Common myeloid progenitor, CD34-positive (primary cell): ENCODE data around the gene DHX35.

Experiments used
- CTCF ChIA-PET: fragments of 350-600 bp; sonication (Branson Sonifier 250); formaldehyde crosslinking; loops from one replicate; lab custom pipeline; 2021; ENCODE audit warnings: antibody characterized with exemption; lab: Charles Lee
- POLR2A ChIA-PET: fragments of 350-600 bp; sonication (Branson Sonifier 250); formaldehyde crosslinking; loops from one replicate; lab custom pipeline; 2021; ENCODE audit warnings: antibody characterized with exemption; lab: Charles Lee
- DNase-seq, 3 donors: peaks; one replicate each; pipeline versions ENCODE4 v3.0.0 to v3.0.0-alpha.2; 2013
- H3K27ac ChIP-seq, 2 experiments: 1 replicate in 1 of 2; 2 replicates in 1 of 2; pipeline ENCODE4 v1.7.0; 2013; ENCODE audit warnings: inconsistent platforms in 2 of 2, low read length in 2 of 2, mild to moderate bottlenecking in 2 of 2, low read depth in 1 of 2, moderate library complexity in 1 of 2; ENCODE audit not compliant: severe bottlenecking in 2 of 2, insufficient read depth in 1 of 2, poor library complexity in 1 of 2
- H3K27me3 ChIP-seq, 5 experiments: replicated peaks in 2 of 5; 1 replicate in 3 of 5; 2 replicates in 2 of 5; pipeline versions ENCODE4 v1.6.1 to v1.7.0; 2013; ENCODE audit warnings: low read length in 4 of 5, mild to moderate bottlenecking in 2 of 5, moderate library complexity in 2 of 5, inconsistent platforms in 1 of 5; ENCODE audit not compliant: insufficient read depth in 5 of 5, control insufficient read depth in 4 of 5
- H3K36me3 ChIP-seq, 4 experiments: 1 replicate in 2 of 4; 2 replicates in 2 of 4; pipeline versions ENCODE4 v1.6.1 to v1.7.0; 2013; ENCODE audit warnings: low read length in 3 of 4, control low read depth in 1 of 4, mild to moderate bottlenecking in 1 of 4; ENCODE audit not compliant: control insufficient read depth in 4 of 4, insufficient read depth in 4 of 4
- H3K4me1 ChIP-seq, 4 experiments: 1 replicate in 3 of 4; 2 replicates in 1 of 4; pipeline versions ENCODE4 v1.6.1 to v1.7.1; 2013; ENCODE audit warnings: low read length in 3 of 4, mild to moderate bottlenecking in 3 of 4, control low read depth in 1 of 4, inconsistent platforms in 1 of 4, moderate library complexity in 1 of 4; ENCODE audit not compliant: control insufficient read depth in 4 of 4, insufficient read depth in 4 of 4; ENCODE audit errors: control extremely low read depth in 1 of 4
- H3K4me3 ChIP-seq, 7 experiments: 1 replicate in 4 of 7; 2 replicates in 3 of 7; pipeline versions ENCODE4 v1.5.1 to v1.7.0; 2013; ENCODE audit warnings: mild to moderate bottlenecking in 7 of 7, low read length in 6 of 7, moderate library complexity in 6 of 7, inconsistent platforms in 2 of 7, low read depth in 2 of 7, control low read depth in 1 of 7; ENCODE audit not compliant: insufficient read depth in 4 of 7, control insufficient read depth in 1 of 7; ENCODE audit errors: extremely low read depth in 1 of 7
- H3K9me3 ChIP-seq, 5 experiments: 1 replicate in 4 of 5; 2 replicates in 1 of 5; pipeline versions ENCODE4 v1.6.1 to v1.7.1; 2013; ENCODE audit warnings: low read length in 4 of 5, mild to moderate bottlenecking in 2 of 5, inconsistent platforms in 1 of 5, low read depth in 1 of 5, moderate library complexity in 1 of 5; ENCODE audit not compliant: control insufficient read depth in 4 of 5, insufficient read depth in 2 of 5; ENCODE audit errors: control extremely low read depth in 1 of 5
- WGBS: methylation state at CpG from one replicate; pipeline ENCODE4 v1.1.5; 2013; ENCODE audit not compliant: insufficient coverage; 5-methylcytosine and 5-hydroxymethylcytosine counted together

The DHX35 gene

DNA sequence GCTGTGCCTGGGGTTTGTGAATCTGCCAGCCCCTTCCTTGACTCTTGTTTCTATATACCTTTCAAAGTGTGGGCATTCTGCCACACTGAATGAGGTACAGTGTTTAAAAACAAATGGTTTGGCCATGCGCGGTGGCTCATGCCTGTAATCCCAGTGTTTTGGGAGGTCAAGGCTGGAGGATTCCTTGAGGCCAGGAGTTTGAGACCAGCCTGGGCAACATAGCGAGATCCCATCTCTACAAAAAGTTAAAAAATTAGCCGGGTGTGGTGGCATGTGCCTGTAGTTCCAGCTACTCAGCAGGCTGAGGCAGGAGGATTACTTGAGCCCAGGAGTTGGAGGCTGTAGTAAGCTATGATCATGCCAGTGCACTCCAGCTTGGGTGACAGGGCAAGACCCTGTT is 30.2 kb upstream of the DHX35 start:
- POLR2A ChIA-PET = no interaction called here
- Histone ChIP-seq H3K27ac (no peak overlapping the region), H3K4me3 (no peak overlapping the region), H3K36me3 (peaks cover 0 to 15% (median 3%) of the 10 kb centered on the region in 4 experiments), H3K4me1 (peaks cover 8 to 25% (median 12%) of the 10 kb centered on the region in 4 experiments), H3K9me3 (no peaks in the 10 kb centered on the region), H3K27me3 (no peaks in the 10 kb centered on the region)
- CTCF ChIA-PET = interaction anchor here (0.7 to 0.9 kb wide), 3 partner anchors 13 to 283 kb away, joined by 3 read pairs; no protein-coding TSS in a partner anchor
- DNase-seq = no peak
- 97% methylated on average over 3 of the region's 4 CpGs for WGBS

DNA sequence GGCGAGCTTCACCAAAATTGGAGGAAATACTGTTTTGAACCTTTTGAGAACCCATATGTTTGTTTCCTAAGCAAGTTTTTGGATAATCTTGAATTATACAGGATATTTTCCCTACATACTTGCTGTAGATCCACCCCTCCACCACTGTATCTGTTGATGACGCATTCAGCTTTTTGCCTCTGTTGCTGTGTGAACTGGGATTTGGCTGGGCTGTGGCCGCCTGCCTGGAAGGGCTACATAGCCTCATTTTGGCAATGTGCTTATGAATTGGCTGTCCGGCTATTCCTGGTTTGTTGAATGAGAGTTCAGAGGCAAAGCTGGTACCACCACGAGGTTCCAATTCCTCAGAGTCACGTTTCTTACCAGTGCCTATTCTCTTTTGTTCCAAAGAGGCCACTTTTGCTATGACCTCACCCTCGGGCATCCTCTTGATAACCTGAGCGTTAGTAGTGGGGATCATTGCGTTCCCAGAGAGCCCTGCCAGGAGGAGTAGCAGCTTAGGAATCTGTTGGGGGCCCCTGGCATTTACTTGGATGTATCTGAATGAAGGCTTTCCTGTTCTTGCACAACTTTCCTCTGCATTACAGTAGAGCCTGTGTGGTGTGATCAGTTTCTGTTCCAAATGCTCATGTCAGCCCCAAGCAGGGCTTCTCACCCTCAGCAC is 29.6 kb upstream of the DHX35 start:
- no peak for DNase-seq
- H3K27me3 ChIP-seq = no peaks in the 10 kb centered on the region
- no peaks in the 10 kb centered on the region for H3K9me3 ChIP-seq
- H3K27ac ChIP-seq = no peak overlapping the region
- peaks cover 4 to 19% (median 8%) of the 10 kb centered on the region in 4 experiments for H3K4me1 ChIP-seq
- ChIA-PET CTCF (interaction anchor here (0.8 to 1.5 kb wide), 3 partner anchors 16 to 283 kb away, joined by 3 read pairs; no protein-coding TSS in a partner anchor), POLR2A (no interaction called here)
- H3K36me3 ChIP-seq = peaks cover 0 to 21% (median 4%) of the 10 kb centered on the region in 4 experiments
- WGBS = 99% methylated on average over 7 of the region's 9 CpGs
- no peak overlapping the region for H3K4me3 ChIP-seq

DNA sequence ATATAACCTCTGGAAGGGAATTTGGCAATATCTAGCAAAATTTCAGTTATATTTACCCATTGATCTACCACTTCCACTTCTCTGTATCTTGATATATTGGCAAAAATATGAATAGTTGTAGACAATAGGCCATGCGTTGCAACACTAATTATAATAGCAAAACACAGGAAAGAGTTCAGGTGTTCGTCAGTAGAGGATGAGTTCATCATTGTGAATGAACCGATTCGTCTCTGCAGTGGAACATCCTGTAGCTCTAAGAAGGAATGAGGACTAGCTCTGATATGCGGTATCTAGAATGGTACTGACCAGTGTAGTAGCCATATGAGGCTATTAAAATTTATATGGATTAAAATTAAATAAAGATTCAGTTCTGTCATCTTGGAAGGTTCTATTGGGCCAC is 27.6 kb upstream of the DHX35 start:
- no peaks in the 10 kb centered on the region for H3K27me3 ChIP-seq
- ChIA-PET CTCF (no interaction called here), POLR2A (no interaction called here)
- H3K4me3 ChIP-seq = no peak overlapping the region
- peaks cover 0 to 3% (median 0%) of the 10 kb centered on the region in 4 experiments for H3K4me1 ChIP-seq
- H3K27ac ChIP-seq = no peak overlapping the region
- peaks cover 0 to 35% (median 9%) of the 10 kb centered on the region in 4 experiments for H3K36me3 ChIP-seq
- H3K9me3 ChIP-seq = no peaks in the 10 kb centered on the region
- 100% methylated on average over 3 of the region's 5 CpGs for WGBS
- DNase-seq = no peak

DNA sequence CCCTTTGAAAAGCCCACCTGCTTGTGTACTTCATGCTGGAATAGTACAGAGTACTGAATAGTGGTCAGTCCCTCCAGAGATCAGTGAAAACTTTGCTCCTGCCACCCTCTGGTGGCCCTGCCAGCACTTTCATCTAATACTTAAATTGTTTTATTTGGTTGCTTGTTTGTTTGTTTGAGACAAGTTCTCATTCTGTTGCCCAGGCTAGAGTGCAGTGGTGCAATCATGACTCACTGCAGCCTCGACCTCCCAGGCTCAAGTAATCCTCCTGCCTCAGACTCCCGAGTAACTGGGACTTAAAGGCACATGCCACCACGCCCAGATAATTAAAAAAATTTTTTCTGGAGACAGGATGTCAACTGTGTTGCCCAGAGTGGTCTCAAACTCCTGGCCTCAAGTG is 26.9 kb upstream of the DHX35 start:
- Histone ChIP-seq H3K9me3 (no peaks in the 10 kb centered on the region), H3K36me3 (peaks cover 0 to 35% (median 11%) of the 10 kb centered on the region in 4 experiments), H3K27ac (no peak overlapping the region), H3K27me3 (no peaks in the 10 kb centered on the region), H3K4me3 (no peak overlapping the region), H3K4me1 (peaks cover 0 to 3% (median 0%) of the 10 kb centered on the region in 4 experiments)
- POLR2A ChIA-PET = no interaction called here
- CTCF ChIA-PET = no interaction called here
- 100% methylated on average over 3 of the region's 3 CpGs for WGBS
- DNase-seq = peak in 1 of 3 donors; percentile 17

DNA sequence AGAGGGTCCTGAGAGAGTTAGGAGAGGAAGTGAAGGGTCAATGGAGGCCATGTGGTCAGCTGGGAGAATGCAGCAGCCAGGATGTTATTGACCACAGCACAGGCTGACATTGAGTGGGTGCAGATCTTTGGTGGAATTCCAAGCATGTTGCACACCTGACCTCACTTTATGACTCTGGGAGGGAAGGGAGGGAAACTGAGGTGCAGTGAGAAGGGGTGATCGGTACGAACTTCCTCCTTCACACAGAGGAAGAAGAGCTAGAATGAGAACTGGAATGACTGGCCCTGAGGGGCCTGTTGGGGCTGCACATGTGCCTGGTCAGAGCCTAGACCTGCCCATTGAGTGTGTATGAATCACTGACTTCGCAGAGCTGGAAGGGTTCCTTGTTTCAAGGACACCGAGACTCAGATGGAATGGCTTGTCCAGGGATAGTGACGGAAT is 26.2 kb upstream of the DHX35 start:
- DNase-seq = no peak
- ChIA-PET CTCF (interaction anchor here (1.4 kb wide), 1 partner anchor 10 kb away, joined by 6 read pairs; the partner anchor contains the start of gene FAM83D), POLR2A (no interaction called here)
- no peaks in the 10 kb centered on the region for H3K27me3 ChIP-seq
- 80% methylated on average over 5 of the region's 5 CpGs for WGBS
- H3K4me3 ChIP-seq = no peak overlapping the region
- no peaks in the 10 kb centered on the region for H3K9me3 ChIP-seq
- peaks cover 0 to 3% (median 0%) of the 10 kb centered on the region in 4 experiments for H3K4me1 ChIP-seq
- no peak overlapping the region for H3K27ac ChIP-seq
- H3K36me3 ChIP-seq = peaks cover 0 to 41% (median 11%) of the 10 kb centered on the region in 4 experiments

DNA sequence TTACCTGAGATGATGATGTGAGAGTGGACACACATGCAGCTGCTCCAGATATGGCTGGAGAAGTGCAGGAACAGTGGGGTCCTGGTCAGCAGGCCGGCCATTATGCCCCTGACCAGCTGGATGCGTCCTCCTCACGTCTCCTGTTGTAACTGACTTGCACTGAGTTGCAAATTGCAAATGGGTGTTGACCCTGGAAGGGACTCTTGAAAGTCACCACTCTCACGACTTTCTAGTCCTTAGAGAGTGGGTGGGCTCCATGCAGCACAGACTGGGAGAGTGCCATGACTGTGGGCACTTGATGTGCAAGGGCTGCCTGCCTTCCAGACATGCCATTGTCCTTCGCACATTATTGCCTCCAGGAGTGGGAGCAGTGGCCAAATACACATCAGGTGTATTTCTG is 25.1 kb upstream of the DHX35 start:
- Histone ChIP-seq H3K4me1 (peaks cover 0 to 3% (median 0%) of the 10 kb centered on the region in 4 experiments), H3K36me3 (peaks cover 2 to 47% (median 11%) of the 10 kb centered on the region in 4 experiments), H3K27ac (no peak overlapping the region), H3K27me3 (no peaks in the 10 kb centered on the region), H3K9me3 (no peaks in the 10 kb centered on the region), H3K4me3 (no peak overlapping the region)
- no peak for DNase-seq
- CTCF ChIA-PET = interaction anchor here (0.9 to 1.5 kb wide), 3 partner anchors 9 to 27 kb away, joined by 3 to 6 read pairs (median 3); partner anchors contain the start of gene FAM83D
- 99% methylated on average over 5 of the region's 5 CpGs for WGBS
- POLR2A ChIA-PET = no interaction called here

DNA sequence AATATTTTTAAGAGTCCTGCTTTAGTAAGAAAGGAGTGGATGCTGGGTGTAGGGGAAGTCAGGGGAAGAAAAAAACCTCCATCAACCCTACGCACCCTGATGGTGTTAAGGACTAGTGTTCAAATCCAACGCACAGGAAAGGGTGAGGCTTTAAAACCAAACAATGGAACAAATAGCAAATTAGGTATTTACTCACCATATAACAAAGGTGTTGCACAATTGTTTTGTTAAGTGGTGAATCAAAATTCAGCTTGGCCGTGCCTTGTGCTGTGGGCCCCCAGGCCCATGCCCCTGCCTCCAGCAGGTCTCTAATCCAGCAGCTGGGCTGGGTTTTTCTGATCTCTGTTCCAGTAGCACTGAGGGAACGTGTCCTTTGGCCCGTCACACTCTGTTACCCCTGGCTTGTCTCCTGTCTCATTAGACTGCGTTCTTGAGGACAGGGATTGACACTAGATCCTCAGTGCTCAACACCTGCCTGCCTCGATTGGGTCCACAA is 24.1 kb upstream of the DHX35 start:
- Histone ChIP-seq H3K4me1 (peaks cover 0 to 3% (median 0%) of the 10 kb centered on the region in 4 experiments), H3K4me3 (no peak overlapping the region)
- no peak for DNase-seq

More for the DNA sequence above, 24.1 kb upstream of the DHX35 start:
- WGBS = 100% methylated on average over 5 of the region's 7 CpGs
- Histone ChIP-seq H3K9me3 (no peaks in the 10 kb centered on the region), H3K36me3 (peaks cover 6 to 57% (median 15%) of the 10 kb centered on the region in 4 experiments), H3K27me3 (no peaks in the 10 kb centered on the region), H3K27ac (no peak overlapping the region)
- ChIA-PET CTCF (interaction anchor here (1.5 kb wide), 1 partner anchor 10 kb away, joined by 3 read pairs; no protein-coding TSS in a partner anchor), POLR2A (no interaction called here)
